ENCODE data around the gene P4HB. TPM values are rescaled to one million over a fixed set of nuclear protein-coding genes. Genes with fewer than 3 reads are reported as not detected.

Gene P4HB
- total and polyA plus RNA-seq, 10 of the 15 experiments (the other 5 are each of a cell fraction or from before 2014, with no cell fraction given): 4.7 to 549 (median 361) TPM

- ATAC-seq (no peak), DNase-seq (ENCODE audit: low read depth, low spot score) (no peak), FAIRE-seq (no peak)
- no TSS peak for BruUV-seq (replicated peaks)
- Histone ChIP-seq H3K27me3 (replicated peaks in 1 of 2; ENCODE audit: control insufficient read depth in 2 of 2, insufficient read depth in 2 of 2, low read length in 1 of 2) (peaks cover 1 to 4% of the 10 kb centered on the region in 2 experiments; a peak in 1 of 4 replicates), H3K27ac (ENCODE audit: control insufficient read depth, insufficient read depth) (no peak overlapping the region), H3K79me2 (ENCODE audit: control insufficient read depth, insufficient read depth, low read length) (no peaks in the 10 kb centered on the region), H2AFZ (ENCODE audit: control insufficient read depth, low read depth, low read length) (no peak overlapping the region), H3K9ac (ENCODE audit: control insufficient read depth, insufficient read depth, low read length) (no peak overlapping the region), H4K20me1 (ENCODE audit: control insufficient read depth, insufficient read depth) (no peaks in the 10 kb centered on the region), H3K36me3 (ENCODE audit: control insufficient read depth in 2 of 2, insufficient read depth in 2 of 2, low read length in 1 of 2) (no peaks in the 10 kb centered on the region), H3K4me1 (ENCODE audit: control insufficient read depth, insufficient read depth, low read length) (no peaks in the 10 kb centered on the region), H3K4me3 (no peak overlapping the region), H3K4me2 (ENCODE audit: control insufficient read depth, insufficient read depth) (no peak overlapping the region), H3K9me3 (replicated peaks; ENCODE audit: control insufficient read depth, insufficient read depth, low read length) (no peaks in the 10 kb centered on the region)
- WGBS (ENCODE audit: insufficient coverage, insufficient replicate concordance, low lambda C conversion rate, missing lambda C conversion rate): 20% methylated on average over 18 of the region's 23 CpGs
- intact Hi-C loops (cut with micrococcal nuclease; ENCODE audit: unreplicated experiment): no loop called here
- no peak for TF ChIP-seq ZNF384 (IDR thresholded peaks at IDR 0.05; ENCODE audit: borderline replicate concordance, low read depth, low read length)
- no peak for TF ChIP-seq RAD51 (IDR thresholded peaks at IDR 0.05)
- TF ChIP-seq ZNF217 (IDR thresholded peaks at IDR 0.05): no peak
- TF ChIP-seq JUNB (IDR thresholded peaks at IDR 0.05): no peak
- no peak for TF ChIP-seq TAF1 (IDR thresholded peaks at IDR 0.05; ENCODE audit: borderline replicate concordance, low read depth, low read length)
- ChIA-PET RAD21 (ENCODE audit: unreplicated experiment) (no interaction called here), CTCF (no interaction called here), SMC1A (ENCODE audit: uncharacterized antibody, unreplicated experiment) (no interaction called here), POLR2A (no interaction called here)
- in situ Hi-C loops (cut with MboI): no loop called here
Observed at GRCh38 chr17:81806461-81807209, 53.7 kb downstream of the P4HB start.

GRCh38 chr17:81805707-81806460 lies 54.5 kb downstream of the P4HB start:
- Histone ChIP-seq H4K20me1 (ENCODE audit: control insufficient read depth, insufficient read depth) (no peaks in the 10 kb centered on the region), H2AFZ (ENCODE audit: control insufficient read depth, low read depth, low read length) (no peak overlapping the region), H3K4me1 (ENCODE audit: control insufficient read depth, insufficient read depth, low read length) (no peaks in the 10 kb centered on the region), H3K4me2 (ENCODE audit: control insufficient read depth, insufficient read depth) (no peak overlapping the region), H3K27me3 (replicated peaks in 1 of 2; ENCODE audit: control insufficient read depth in 2 of 2, insufficient read depth in 2 of 2, low read length in 1 of 2) (peaks cover 1 to 4% of the 10 kb centered on the region in 2 experiments; a peak in 1 of 4 replicates), H3K79me2 (ENCODE audit: control insufficient read depth, insufficient read depth, low read length) (no peaks in the 10 kb centered on the region), H3K9ac (ENCODE audit: control insufficient read depth, insufficient read depth, low read length) (no peak overlapping the region), H3K27ac (ENCODE audit: control insufficient read depth, insufficient read depth) (no peak overlapping the region), H3K9me3 (replicated peaks; ENCODE audit: control insufficient read depth, insufficient read depth, low read length) (no peaks in the 10 kb centered on the region), H3K36me3 (ENCODE audit: control insufficient read depth in 2 of 2, insufficient read depth in 2 of 2, low read length in 1 of 2) (no peaks in the 10 kb centered on the region), H3K4me3 (no peak overlapping the region)
- no TSS peak for BruUV-seq (replicated peaks)
- RAD21 ChIA-PET (ENCODE audit: unreplicated experiment): no interaction called here
- POLR2A ChIA-PET: no interaction called here
- SMC1A ChIA-PET (ENCODE audit: uncharacterized antibody, unreplicated experiment): no interaction called here
- ATAC-seq (no peak), FAIRE-seq (no peak), DNase-seq (ENCODE audit: low read depth, low spot score) (no peak)
- WGBS (ENCODE audit: insufficient coverage, insufficient replicate concordance, low lambda C conversion rate, missing lambda C conversion rate): 26% methylated on average over 18 of the region's 18 CpGs
- CTCF ChIA-PET: no interaction called here
- no peak for TF ChIP-seq TCF12 (IDR thresholded peaks at IDR 0.05; ENCODE audit: low read depth, low read length)
- TF ChIP-seq EED (IDR thresholded peaks at IDR 0.05; ENCODE audit: low read depth): no peak
- no peak for TF ChIP-seq ZBTB4 (CRISPR knock-in tag; IDR thresholded peaks at IDR 0.05)
- no peak for TF ChIP-seq TAF1 (IDR thresholded peaks at IDR 0.05; ENCODE audit: borderline replicate concordance, low read depth, low read length)
- no peak for TF ChIP-seq ZNF24 (IDR thresholded peaks at IDR 0.05)
- no peak for TF ChIP-seq RBBP5 (conservative IDR thresholded peaks at IDR 0.05)
- intact Hi-C loops (cut with micrococcal nuclease; ENCODE audit: unreplicated experiment) (no loop called here), in situ Hi-C loops (cut with MboI) (no loop called here)
